Neural cell (in vitro differentiated cells): ENCODE results near the gene GALNT5.

Source experiments
- EP300 ChIP-seq: fragments of 450-650 bp; conservative IDR thresholded peaks from 2 replicates; pipeline ENCODE4 v1.6.1; 2014; ENCODE audit warnings: antibody characterized with exemption, mild to moderate bottlenecking, moderate library complexity; ENCODE audit not compliant: poor library complexity, severe bottlenecking
- EZH2 ChIP-seq: fragments of 200-600, 300-800 bp; shearing (Covaris generic), sonication (generic); IDR thresholded peaks from 2 replicates; pipeline ENCODE4 v1.6.1; 2014; ENCODE audit warnings: antibody characterized with exemption, low read length, borderline replicate concordance, mild to moderate bottlenecking; ENCODE audit not compliant: insufficient read depth, poor library complexity, severe bottlenecking
- MXI1 ChIP-seq: fragments of 450-650 bp; conservative IDR thresholded peaks from 2 replicates; pipeline ENCODE4 v1.6.1; 2014; ENCODE audit warnings: antibody characterized with exemption, mild to moderate bottlenecking; ENCODE audit not compliant: poor library complexity, severe bottlenecking
- POLR2AphosphoS5 ChIP-seq: IDR thresholded peaks from 2 replicates; pipeline ENCODE4 v1.6.1; 2012
- RAD21 ChIP-seq: fragments of 450-650 bp; conservative IDR thresholded peaks from 2 replicates; pipeline ENCODE4 v1.6.1; 2014; ENCODE audit warnings: antibody characterized with exemption, mild to moderate bottlenecking, moderate library complexity
- SMC3 ChIP-seq: fragments of 450-650 bp; conservative IDR thresholded peaks from 2 replicates; pipeline ENCODE4 v1.6.1; 2014; ENCODE audit warnings: antibody characterized with exemption, mild to moderate bottlenecking, moderate library complexity; ENCODE audit not compliant: poor library complexity
- TAF1 ChIP-seq: IDR thresholded peaks from 2 replicates; pipeline ENCODE4 v1.6.1; 2012; ENCODE audit warnings: low read depth
- TF ChIP-seq, protein P1 (sequence below): fragments of 450-650 bp; IDR thresholded peaks from 2 replicates; pipeline ENCODE4 v1.5.1; 2014; ENCODE audit warnings: antibody characterized with exemption, mild to moderate bottlenecking, moderate library complexity; ENCODE audit not compliant: poor library complexity, severe bottlenecking
- TF ChIP-seq, protein P2 (sequence below): IDR thresholded peaks from 2 replicates; pipeline ENCODE4 v1.6.1; 2012; ENCODE audit warnings: borderline replicate concordance

DNA sequence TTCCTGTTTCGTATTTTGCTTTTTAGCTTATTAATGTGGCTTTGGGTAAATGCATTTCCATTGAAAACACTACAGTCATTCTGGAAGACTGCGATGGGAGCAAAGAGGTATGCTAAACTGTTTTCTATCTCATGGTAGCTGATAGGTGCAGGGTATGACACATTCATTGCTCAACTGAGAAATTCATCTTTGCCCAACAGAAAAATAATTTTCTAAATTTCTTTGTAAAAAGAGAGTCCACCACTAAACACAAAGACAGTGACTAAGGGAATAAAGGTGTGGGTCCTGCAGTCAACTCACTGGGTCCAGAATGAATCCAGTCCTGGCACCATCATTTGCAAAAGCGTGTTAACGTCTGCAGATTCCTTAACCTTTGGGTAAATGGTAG lies 48.2 kb downstream of the GALNT5 start:
- TF ChIP-seq, protein P1, sequence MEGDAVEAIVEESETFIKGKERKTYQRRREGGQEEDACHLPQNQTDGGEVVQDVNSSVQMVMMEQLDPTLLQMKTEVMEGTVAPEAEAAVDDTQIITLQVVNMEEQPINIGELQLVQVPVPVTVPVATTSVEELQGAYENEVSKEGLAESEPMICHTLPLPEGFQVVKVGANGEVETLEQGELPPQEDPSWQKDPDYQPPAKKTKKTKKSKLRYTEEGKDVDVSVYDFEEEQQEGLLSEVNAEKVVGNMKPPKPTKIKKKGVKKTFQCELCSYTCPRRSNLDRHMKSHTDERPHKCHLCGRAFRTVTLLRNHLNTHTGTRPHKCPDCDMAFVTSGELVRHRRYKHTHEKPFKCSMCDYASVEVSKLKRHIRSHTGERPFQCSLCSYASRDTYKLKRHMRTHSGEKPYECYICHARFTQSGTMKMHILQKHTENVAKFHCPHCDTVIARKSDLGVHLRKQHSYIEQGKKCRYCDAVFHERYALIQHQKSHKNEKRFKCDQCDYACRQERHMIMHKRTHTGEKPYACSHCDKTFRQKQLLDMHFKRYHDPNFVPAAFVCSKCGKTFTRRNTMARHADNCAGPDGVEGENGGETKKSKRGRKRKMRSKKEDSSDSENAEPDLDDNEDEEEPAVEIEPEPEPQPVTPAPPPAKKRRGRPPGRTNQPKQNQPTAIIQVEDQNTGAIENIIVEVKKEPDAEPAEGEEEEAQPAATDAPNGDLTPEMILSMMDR, result no peak
- TF ChIP-seq POLR2AphosphoS5 (no peak), EZH2 (no peak), MXI1 (no peak), EP300 (no peak), RAD21 (no peak), TAF1 (no peak), SMC3 (no peak)
- TF ChIP-seq, protein P2, sequence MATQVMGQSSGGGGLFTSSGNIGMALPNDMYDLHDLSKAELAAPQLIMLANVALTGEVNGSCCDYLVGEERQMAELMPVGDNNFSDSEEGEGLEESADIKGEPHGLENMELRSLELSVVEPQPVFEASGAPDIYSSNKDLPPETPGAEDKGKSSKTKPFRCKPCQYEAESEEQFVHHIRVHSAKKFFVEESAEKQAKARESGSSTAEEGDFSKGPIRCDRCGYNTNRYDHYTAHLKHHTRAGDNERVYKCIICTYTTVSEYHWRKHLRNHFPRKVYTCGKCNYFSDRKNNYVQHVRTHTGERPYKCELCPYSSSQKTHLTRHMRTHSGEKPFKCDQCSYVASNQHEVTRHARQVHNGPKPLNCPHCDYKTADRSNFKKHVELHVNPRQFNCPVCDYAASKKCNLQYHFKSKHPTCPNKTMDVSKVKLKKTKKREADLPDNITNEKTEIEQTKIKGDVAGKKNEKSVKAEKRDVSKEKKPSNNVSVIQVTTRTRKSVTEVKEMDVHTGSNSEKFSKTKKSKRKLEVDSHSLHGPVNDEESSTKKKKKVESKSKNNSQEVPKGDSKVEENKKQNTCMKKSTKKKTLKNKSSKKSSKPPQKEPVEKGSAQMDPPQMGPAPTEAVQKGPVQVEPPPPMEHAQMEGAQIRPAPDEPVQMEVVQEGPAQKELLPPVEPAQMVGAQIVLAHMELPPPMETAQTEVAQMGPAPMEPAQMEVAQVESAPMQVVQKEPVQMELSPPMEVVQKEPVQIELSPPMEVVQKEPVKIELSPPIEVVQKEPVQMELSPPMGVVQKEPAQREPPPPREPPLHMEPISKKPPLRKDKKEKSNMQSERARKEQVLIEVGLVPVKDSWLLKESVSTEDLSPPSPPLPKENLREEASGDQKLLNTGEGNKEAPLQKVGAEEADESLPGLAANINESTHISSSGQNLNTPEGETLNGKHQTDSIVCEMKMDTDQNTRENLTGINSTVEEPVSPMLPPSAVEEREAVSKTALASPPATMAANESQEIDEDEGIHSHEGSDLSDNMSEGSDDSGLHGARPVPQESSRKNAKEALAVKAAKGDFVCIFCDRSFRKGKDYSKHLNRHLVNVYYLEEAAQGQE, result no peak
